Activated naive CD4-positive, alpha-beta T cell treated with Interleukin-2 at 50 U/mL for 16 hours (primary cell): ENCODE data around the gene PRX.
"Not testable (repeated sequence)": the region's sequence is repeated elsewhere in the genome, so short reads cannot be mapped to it uniquely, and the experiment has no call there.

Experiments used
- DNase-seq: peaks from one replicate; pipeline ENCODE4 v3.0.0-alpha.2; 2020

The PRX gene

DNA sequence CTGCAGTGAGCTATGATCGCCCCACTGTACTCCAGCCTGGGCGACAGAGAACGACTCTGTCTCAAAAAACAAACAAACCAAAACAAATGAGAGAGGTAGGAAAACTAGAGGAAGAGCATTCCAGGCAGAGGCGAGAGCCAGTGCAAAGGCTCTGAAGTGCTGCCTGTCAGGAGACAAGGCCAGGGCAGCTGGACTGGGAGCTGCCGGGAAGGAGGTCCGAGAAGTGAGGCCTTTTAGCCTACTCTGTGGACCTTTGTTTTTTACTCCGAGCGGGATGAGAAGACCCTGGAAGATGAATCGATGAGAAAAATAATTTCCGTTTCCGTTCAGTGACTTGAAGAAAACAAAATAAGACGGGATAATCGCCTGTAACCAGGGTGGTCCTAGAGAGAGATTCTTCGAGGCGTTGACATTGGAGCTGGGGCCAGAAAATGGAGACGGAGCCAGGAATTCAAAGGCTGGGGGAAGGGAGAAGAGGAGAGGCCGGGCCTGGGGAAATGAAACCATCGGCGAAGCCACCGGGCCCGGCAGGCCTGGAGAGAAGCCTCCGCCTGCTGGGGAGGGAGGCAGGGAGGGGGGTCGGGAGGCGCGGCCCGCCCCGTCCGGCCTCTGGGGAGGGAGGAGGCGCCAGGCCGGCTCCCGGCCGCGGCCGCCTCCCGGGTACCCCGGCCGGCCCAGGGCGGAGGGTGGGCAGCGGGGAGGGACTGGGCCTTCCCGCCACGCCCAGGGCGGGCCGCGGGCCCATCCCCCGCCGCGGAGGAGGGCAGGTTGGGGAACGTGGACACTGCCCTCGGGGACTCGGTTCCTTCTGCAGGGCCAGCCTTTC lies 20.4 kb upstream of the PRX start:
- peak; percentile 55 for DNase-seq

DNA sequence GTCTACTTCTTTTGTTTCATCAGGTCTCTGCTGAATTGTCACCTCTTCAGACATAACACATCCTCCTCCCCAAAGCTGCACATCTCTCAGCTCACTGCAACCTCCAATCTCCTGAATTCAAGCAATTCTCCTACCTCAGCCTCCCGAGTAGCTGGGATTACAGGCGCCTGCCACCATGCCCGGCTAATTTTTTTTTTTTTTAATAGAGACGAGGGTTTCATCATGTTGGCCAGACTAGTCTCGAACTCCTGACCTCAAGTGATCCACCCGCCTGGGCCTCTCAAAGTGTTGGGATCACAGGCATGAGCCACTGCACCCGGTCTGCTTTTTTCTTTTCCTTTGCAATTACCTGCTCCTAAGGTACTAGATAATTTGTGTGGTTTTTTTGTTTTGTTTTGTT lies 19.6 kb upstream of the PRX start:
- not testable (repeated sequence) for DNase-seq

DNA sequence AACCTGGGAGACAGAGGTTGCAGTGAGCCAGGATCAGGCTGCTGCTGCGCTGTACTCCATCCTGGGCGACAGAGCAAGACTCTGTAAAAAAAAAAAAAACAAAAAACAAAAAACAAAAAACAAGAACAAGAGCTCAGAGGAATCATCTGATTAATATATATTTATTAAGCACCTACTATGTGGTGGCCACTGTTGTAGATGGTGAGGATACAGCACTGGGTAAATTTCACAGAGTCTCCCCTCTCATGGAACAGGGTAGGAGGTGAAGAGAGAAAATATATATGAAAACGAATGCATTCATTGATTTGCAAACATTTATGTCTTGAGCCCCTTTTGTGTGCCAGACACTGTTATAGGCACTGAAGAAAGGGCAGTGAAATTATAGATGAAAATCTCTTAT lies 18.5 kb upstream of the PRX start:
- DNase-seq = no peak

DNA sequence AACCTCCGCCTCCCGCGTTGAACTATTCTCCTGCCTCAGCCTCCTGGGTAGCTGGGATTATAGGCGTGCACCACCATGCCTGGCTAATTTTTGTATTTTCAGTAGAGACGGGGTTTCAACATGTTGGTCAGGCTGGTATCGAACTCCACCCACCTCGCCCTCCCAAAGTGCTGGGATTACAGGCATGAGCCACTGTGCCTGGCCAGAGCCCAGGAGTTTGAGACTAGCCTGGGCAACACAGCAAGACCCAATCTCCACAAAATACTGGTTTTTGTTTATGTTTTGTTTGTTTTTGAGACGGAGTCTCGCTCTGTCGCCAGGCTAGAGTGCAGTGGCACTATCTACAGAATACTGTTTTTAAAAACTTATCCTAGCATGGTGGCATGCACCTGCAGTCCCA lies 17.1 kb upstream of the PRX start:
- not testable (repeated sequence) for DNase-seq

DNA sequence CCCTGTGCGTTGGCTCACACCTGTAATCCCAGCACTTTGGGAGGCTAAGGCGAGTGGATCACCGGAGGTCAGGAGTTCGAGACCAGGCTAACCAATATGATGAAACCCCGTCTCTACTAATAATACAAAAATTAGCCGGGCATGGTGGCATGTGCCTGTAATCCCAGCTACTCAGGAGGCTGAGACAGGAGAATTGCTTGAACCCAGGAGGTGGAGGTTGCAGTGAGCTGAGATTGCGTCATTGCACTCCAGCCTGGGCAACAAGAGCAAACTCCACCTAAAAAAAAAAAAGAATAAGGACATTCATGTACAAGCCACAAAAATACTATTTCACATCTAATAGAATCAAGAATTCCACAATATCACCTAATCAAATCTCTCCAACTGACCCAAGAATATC lies 15.0 kb upstream of the PRX start:
- not testable (repeated sequence) for DNase-seq

DNA sequence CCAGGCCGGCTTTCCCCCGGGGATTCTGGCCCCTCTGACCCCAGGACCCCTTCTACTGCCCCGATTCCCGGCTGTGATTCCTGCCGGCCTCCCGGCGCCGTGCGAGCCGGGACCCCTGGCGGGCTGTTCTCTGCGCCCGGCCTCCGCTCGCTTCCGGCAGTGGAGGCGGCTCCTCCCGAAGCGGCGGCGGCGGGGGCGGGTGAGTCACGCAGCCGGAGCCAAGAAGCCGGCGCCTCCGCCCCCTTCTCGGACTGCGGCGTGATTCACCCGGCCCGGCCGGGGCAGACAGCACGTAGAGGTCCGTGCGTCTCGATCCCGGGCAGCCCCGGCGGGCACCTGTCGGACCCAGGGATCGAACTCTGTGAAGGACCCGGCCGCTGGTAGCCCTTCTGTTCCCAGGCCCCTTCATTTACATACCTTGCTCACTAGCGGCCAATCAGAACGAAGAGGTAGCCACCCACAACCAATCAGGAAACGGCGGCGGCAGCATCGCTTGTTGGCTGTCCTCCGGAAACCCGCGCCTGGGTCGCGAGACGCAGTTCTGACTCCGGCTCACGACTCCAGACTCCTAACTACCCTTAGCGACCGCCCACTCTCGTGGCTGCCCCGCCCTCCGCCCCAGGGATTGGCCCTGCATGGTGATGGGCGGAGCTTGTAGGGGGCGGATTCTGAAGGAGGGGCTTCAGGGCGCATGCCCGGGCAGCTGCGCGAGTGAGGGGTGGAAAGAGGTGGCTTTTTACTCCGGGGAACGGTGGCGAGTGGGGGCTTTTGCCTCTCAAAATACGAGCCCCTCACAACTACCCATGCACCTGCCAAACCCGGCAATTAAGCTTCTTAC lies 12.5 kb upstream of the PRX start, which contains the start of gene SERTAD1:
SERTAD1 (minus strand) TSS at position 543 of the 838 bp plus-strand sequence. CDS start 2,446 bp downstream, outside the sequence.
- peak; percentile 100 for DNase-seq

DNA sequence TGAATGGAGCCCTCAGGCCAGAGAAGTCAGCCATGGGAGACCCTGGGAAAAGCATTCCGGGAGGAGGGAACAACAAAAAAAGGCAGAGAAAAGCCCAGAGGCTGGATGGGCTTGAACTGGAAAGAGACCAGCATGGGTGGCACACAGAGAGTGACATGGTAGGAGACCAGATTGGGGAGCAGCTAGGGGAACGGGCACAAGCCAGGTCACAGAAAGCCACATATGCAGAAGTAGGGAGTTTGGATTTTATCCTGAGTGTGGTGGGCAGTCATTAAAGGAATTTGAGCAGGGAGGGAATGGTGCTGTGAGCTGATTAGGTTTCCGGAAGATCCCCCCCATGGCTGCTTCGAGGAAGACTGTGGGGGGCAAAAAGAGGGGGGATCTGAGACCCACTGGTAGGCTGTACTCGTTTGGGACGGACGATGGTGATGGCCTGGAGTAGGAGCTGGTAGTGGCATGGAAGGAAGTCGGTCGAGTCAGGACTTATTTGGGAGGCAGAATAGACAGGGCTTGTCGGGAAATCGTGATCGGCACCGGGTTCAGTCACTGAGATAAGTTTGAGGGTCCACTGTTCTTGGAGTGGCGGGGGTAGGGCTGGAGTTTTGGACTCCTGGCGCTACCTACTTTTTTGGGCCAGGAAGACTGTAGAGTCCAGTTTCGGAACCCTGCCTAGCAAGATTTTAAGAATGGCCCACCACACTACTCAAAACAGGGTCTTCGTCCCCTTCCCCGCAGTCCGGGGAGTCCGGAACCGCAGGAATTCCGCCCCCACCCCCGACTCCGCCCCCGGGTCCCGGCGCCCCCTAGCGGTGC lies 11.7 kb upstream of the PRX start:
- DNase-seq = no peak

DNA sequence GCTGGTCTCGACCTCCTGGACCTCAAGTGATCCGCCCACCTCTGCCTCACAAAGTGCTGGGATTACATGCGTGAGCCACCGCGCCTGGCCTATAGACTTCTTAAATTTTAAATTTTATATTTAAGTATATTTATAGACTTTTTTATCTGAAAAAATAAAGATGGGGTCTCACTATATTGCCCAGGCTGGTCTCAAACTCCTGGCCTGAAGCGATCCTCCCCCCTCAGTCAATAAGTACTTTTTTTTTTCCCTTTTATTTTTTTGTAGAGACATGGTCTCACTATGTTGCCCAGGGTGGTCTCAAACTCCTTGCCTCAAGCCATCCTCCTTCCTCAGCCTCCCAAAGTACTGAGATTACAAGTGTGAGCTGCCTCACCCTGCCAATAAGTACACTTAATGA lies 10.8 kb upstream of the PRX start:
- no peak for DNase-seq

DNA sequence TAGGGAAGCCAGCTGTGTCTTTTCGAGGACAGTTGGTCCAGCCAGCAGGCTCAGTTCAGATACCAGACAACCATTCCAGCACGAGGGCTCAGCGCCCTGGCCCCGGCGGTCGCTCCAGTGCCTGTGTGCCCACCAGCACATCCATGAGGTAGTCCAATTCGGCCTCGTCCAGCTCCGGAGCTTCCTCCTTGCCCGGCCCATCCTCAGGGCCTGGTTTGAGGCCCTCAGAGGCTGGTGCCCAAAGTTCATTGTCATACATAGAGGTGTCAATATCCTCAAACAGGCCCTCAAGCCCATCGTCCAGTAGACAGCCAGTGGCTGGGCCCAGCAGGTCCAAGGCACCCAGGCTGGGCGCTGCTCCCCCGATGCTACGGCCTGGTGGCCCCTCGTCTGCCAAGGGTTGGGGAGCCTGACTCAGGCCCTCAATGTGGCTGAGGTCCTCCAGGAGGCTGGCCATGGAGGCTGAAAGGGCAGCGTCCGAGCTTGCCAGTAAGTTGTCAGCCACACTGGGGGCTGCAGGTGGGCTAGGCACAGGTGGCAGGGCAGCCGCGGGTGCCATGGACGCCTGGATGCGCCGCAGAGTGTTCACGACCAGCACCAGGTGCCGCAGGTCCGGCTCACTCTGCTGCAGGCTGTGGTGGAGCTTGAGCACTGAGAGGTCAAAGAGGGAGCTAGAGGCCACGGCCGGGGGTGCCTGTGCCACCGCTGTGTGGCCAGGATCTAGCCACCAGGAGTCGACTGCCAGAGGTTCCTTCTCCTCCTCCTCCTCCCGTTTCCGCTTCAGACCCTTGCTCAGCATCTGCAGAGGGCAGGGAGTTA lies 9.8 kb upstream of the PRX start:
- no peak for DNase-seq

DNA sequence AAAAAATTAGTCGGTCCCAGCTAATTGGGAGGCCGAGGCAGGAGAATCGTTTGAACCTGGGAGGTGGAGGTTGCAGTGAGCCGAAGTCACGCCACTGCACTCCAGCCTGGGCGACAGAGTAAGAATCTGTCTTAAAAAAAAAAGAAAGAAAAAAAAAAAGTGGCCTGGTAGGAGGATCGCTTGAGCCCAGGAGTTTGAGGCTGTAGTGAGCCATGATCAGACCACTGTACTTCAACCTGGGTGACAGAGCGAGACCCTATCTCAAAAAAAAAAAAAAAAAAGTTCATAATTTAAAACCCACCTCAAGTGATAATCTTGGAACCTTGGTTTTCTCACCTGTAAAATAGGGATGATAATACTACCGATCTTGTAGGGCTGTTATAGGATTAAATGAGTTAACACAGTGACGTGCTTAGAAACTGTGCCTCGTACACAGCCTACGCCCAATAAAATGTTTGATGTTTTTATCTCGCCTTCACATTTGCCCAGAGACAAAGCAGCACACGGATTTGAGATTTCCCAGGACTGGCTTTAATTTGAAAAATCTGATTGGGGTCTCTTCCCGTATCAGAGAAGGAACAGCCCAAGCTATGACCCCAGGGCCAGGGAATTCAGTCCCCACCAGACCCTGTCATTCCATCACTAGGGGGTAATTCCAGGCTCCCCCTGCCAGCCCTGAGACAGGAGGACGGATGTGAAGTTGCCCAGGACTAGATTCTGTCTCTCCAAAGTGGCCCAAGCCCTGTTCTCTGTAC lies 9.0 kb upstream of the PRX start:
- DNase-seq = no peak

DNA sequence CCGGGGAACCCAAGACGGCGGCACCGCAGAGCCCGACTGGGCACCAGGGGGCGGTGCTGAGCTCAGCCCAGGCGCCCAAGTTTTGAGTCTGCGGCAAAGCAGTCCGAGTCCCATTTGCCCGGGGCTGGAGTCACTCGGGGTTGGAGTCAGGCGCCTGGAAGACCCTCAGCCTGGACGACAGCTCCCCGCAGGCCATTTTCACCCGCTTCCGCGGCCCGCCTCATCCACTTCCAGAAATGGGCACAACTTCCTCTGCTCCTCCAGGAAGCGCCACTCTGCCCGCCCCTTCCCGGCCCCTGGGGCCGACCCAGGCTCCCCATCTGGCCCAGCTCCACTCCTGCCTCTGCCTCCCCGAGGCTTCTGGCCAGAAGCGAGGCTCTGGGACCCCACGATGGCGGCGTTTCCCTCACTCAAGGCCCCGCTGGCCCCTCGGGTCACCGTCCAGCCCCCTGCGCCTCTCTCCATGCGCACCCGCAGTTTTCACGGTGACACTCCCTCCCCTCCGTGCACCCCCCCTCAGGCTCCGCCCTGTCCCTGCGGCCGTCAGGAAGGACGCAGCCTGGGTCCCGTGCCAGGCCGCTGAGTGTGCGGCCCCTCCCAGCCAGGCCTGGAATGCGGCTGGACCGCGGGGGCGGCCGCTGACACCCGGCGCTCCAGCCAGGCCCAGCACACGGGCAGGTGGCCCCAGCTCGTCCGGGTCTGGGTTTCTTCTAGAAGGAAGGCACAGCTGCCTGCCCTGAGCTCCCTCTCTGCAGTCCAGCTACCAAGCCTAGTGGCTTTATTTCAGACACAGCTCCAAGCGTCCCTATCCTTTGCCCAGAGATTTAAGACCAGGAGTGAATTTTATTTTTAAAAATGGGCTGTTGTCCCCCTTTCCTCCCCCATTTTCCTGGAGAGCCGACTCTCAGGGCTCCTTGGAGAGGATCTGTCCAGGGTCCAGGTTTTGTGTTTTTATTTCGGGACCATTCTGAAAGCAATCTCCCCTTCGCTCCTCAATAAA lies 7.9 kb upstream of the PRX start:
- peak; percentile 75 for DNase-seq

DNA sequence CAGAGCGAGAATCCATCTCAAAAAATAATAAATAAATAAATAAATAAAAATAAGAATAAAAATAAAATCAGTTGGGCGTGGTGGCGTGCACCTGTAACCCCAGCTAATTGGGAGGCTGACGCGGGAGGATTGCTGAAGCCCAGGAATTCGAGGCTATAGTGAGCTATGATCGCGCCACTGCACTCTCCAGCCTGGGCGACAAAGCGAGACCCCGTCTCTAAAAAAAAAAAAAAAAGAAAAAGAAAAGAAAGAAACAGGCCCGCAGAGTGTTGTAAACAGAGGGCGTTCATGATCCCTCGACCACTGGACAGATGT lies 7.2 kb upstream of the PRX start:
- DNase-seq = no peak

DNA sequence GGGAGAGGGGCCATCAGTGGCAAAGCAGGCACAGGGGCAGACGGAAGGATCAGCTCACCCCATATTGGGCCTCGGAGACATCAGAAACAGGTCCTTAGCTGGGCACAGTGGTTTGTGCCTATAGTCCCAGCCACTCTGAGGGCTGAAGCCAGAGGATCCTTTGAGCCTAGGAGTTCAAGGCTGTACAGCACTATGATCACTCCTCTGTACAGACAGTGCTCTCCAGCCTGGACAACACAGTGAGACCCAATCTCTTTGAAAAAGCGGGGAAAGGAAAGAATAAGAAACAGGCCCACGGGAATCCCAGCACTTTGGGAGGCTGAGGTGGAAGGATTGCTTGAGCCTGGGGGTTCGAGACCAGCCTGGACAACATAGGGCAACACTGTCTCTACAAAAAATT lies 6.6 kb upstream of the PRX start:
- no peak for DNase-seq

DNA sequence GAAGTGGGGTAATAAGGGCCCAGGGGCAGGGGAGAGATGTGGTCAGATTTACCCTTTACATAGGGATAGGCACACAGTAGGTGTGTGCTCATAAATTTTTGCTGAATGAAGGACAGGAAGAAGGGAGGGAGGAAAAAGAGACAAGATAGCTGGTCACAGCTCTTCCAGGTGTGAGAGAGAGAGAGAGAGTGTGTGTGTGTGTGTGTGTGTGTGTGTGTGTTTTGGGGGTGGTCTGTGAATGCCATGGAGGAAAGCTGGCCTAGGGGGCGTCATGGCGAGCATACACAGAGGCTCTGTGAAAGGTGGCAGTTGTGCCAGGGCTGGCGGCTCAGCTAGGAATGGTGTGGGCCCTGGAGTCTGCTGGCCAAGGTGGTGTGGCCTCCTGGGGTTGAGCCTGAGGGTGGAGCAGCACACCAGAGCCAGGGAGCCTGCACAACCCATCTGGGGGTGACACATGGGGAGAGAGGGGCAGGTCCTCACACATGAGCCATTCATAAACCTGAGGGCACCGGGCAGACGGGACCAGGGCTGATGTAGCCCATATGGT lies 6.0 kb upstream of the PRX start:
- no peak for DNase-seq

DNA sequence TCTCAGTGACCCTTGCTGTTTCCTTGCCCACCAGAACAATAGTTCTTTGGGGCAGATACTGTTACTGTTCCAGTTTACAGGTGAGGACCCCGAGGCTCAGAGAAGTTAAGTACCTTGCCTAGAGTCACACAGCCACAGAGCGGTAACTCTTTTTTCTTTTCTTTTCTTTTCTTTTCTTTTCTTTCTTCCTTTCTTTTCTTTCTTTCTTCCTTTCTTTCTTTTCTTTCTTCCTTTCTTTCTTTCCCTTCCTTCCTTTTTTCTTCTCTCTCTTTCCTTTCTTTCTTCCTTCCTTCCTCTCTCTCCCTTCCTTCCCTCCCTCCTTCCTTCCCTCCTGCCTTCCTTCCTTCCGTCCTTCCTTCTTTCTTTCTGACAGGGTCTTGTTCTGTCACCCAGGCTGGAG lies 4.9 kb upstream of the PRX start:
- DNase-seq = no peak

DNA sequence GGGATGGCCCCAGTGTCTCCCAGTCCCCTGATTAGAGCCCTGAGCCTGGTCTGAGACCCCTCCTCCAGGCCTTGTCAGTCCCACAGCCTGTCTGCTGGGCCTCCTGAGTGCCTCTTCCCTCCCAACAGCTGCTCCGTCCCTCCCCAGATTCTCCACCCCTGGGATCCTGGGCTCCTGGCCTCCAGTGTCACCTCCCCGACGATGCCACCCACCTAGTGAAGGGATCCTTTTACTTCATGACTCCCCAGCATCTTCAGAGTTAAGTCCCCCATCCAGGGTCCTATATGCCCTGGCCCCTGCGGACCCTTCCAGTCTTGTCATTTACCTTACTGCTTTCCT lies 4.4 kb upstream of the PRX start:
- DNase-seq = no peak

DNA sequence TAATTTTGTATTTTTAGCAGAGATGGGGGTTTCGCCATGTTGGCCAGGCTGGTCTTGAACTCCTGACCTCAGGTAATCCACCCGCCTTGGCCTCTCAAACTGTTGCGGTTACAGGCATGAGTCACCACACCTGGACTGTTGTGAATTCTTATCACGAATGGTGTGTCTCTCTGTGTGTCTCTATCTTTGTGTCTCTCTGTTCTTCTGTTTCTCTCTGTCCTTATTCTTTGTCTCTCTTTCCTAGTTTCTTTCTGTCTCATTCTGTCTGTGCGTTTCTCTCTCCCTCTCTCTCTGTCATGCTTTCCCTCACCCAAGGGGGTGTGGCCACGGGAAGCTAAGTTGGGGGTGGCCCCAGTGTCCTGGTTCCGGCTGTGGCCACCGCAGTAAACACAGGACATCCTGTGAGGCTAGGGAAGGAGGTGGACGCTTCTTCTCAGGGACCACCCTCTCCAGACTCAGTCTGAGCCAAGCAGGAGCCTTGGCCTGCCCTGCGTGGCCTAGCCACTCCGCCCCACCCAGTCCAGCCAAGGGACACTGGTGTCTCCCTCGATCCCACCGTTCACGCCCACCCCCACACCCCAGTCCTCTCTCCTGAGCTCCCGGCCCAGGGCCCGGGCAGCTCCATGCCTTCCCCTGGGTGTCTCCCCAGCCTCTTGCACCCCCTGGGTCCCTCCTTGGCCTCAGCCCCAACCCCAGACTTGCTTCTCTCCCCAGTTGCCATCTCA lies 3.9 kb upstream of the PRX start:
- no peak for DNase-seq

DNA sequence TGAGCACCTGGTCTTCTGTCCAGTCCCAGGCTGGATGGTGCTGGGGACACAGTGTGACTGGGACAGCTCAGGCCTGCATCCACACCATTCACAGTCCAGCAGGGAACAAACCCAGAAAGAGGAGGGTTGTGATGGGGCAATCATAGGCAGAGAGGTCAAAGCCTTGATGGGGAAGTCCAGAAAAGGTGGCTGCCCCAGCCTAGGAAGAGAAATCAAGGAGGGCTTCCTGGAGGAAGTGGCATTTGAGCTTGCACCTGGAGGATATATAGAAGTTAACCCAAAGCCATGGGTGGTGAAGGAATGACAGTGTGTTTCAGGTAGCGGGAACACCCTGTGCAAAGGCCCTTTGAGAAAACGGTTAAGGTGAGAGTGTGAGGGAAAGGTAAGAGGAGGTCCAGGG lies 2.6 kb upstream of the PRX start:
- no peak for DNase-seq
